Type B pancreatic cell (in vitro differentiated cells): ENCODE results near the gene RPS17. TPM values are rescaled to one million over a fixed set of nuclear protein-coding genes. Genes with fewer than 3 reads are reported as not detected.

ENCODE experiments used
- DNase-seq: peaks from one replicate; pipeline ENCODE4 v3.0.0; 2021; ENCODE audit warnings: mixed read lengths; ENCODE audit not compliant: unreplicated experiment; ENCODE audit errors: extremely low spot score
- H3K27ac Mint-ChIP-seq: 2 replicates; pipeline ENCODE4 v1.8.0; 2021; ENCODE audit warnings: mild to moderate bottlenecking, mixed read lengths
- H3K27me3 Mint-ChIP-seq: 2 replicates; pipeline ENCODE4 v1.8.0; 2021; ENCODE audit warnings: mixed read lengths
- H3K36me3 Mint-ChIP-seq: 2 replicates; pipeline ENCODE4 v1.8.0; 2021; ENCODE audit warnings: mixed read lengths
- H3K4me1 Mint-ChIP-seq: one replicate; pipeline ENCODE4 v1.8.0; 2021; ENCODE audit warnings: mixed read lengths; ENCODE audit not compliant: unreplicated experiment
- H3K4me3 Mint-ChIP-seq: 2 replicates; pipeline ENCODE4 v1.8.0; 2021; ENCODE audit warnings: mild to moderate bottlenecking, mixed read lengths
- H3K9me3 Mint-ChIP-seq: 2 replicates; pipeline ENCODE4 v1.8.0; 2021; ENCODE audit warnings: mixed read lengths
- total RNA-seq: library from RNA; stranded (reverse); gene quantifications from 2 replicates; pipeline ENCODE4 v1.2.1, GENCODE V29; 2021; ENCODE audit warnings: low replicate concordance
- TF ChIP-seq, protein P1 (sequence below): fragments of 200-600 bp; sonication (generic); conservative IDR thresholded peaks from 2 replicates; pipeline ENCODE4 v1.5.0; 2021; ENCODE audit warnings: antibody characterized with exemption, mild to moderate bottlenecking

RPS17 gene
- total RNA-seq, 1 donor from 2014 or later = 2,088 TPM

- Mint-ChIP-seq H3K4me3 (no peak overlapping the region), H3K27ac (no peak overlapping the region), H3K9me3 (no peaks in the 10 kb centered on the region), H3K36me3 (no peaks in the 10 kb centered on the region), H3K27me3 (peaks cover 39% of the 10 kb centered on the region), H3K4me1 (peaks cover 12% of the 10 kb centered on the region)
- no peak for DNase-seq
- TF ChIP-seq, protein P1, sequence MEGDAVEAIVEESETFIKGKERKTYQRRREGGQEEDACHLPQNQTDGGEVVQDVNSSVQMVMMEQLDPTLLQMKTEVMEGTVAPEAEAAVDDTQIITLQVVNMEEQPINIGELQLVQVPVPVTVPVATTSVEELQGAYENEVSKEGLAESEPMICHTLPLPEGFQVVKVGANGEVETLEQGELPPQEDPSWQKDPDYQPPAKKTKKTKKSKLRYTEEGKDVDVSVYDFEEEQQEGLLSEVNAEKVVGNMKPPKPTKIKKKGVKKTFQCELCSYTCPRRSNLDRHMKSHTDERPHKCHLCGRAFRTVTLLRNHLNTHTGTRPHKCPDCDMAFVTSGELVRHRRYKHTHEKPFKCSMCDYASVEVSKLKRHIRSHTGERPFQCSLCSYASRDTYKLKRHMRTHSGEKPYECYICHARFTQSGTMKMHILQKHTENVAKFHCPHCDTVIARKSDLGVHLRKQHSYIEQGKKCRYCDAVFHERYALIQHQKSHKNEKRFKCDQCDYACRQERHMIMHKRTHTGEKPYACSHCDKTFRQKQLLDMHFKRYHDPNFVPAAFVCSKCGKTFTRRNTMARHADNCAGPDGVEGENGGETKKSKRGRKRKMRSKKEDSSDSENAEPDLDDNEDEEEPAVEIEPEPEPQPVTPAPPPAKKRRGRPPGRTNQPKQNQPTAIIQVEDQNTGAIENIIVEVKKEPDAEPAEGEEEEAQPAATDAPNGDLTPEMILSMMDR = no peak
Observed at GRCh38 chr15:82568986-82569385, 28.7 kb upstream of the RPS17 start.

DNA sequence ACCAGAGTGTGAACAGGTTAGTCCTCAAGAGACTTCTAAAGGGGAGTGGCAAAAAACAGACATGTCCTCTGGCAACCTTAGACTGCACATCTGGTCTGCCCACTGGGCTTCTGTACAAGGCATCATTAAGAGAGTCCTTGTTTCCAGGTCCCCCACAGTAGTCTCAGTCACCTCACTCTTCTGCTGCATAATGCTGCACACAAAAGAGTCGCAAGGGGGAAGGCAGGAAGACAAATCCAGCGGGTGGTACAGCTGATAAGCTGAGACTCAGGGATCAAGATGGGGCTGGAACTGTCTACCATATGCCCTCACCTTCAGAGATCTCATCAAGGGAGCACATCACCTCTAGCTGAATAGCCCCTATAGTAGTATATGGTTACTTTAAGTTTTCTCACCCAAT is 27.4 kb upstream of the RPS17 start:
- Mint-ChIP-seq H3K27me3 (peaks cover 30% of the 10 kb centered on the region), H3K4me1 (peaks cover 12% of the 10 kb centered on the region), H3K4me3 (no peak overlapping the region), H3K36me3 (no peaks in the 10 kb centered on the region), H3K9me3 (no peaks in the 10 kb centered on the region), H3K27ac (no peak overlapping the region)
- TF ChIP-seq, protein P1 = no peak
- DNase-seq = no peak

DNA sequence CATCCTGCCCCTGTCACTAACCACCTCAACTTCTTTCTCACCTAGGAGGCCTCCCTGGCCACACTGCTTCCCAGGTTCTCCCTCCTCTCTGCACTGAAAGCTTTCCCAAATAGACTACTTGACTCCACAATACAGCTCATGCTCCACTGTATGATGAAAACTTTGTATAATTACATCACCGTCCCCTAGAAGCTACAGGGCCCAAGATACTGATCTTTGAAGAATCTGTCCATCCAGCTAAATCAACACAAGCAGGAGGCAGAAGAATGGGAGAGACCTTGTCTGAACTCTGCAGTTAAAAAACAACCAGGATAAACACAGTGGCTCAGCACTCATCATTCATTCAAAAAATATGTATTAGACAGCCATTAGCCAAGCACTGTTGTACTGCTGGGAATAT is 26.4 kb upstream of the RPS17 start:
- peak overlapping the region; percentile 32 for H3K27ac Mint-ChIP-seq
- DNase-seq = no peak
- H3K4me3 Mint-ChIP-seq = no peak overlapping the region
- TF ChIP-seq, protein P1 = no peak
- H3K27me3 Mint-ChIP-seq = peaks cover 25% of the 10 kb centered on the region
- no peaks in the 10 kb centered on the region for H3K9me3 Mint-ChIP-seq
- H3K4me1 Mint-ChIP-seq = peaks cover 12% of the 10 kb centered on the region
- no peaks in the 10 kb centered on the region for H3K36me3 Mint-ChIP-seq

DNA sequence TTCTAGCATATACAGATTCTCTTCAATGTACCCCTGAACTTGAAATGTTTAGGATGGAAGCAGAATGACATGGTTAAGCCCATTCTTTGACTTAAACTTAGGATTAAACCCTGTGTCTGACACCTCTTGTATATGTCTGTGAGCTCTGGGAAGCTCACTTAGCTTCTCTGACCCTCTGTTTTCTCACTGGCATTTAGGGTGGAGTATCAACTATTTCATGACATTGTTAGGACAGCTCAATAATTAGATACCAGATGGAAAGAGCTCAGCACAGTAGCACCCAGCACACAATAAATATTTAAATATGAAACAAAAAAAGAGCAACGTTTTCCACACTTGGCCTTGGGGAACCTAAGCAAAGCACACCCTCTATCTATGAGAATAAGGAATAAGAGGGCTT is 18.2 kb upstream of the RPS17 start:
- H3K27ac Mint-ChIP-seq = no peak overlapping the region
- H3K4me1 Mint-ChIP-seq = no peaks in the 10 kb centered on the region
- H3K9me3 Mint-ChIP-seq = no peaks in the 10 kb centered on the region

GRCh38 chr15:82556315-82557035 is 16.2 kb upstream of the RPS17 start:
- no peak for DNase-seq
- H3K27me3 Mint-ChIP-seq = peaks cover 42% of the 10 kb centered on the region
- no peaks in the 10 kb centered on the region for H3K36me3 Mint-ChIP-seq
- H3K27ac Mint-ChIP-seq = no peak overlapping the region
- no peak overlapping the region for H3K4me3 Mint-ChIP-seq
- H3K9me3 Mint-ChIP-seq = no peaks in the 10 kb centered on the region
- TF ChIP-seq, protein P1 = no peak
- H3K4me1 Mint-ChIP-seq = no peaks in the 10 kb centered on the region

More for the DNA sequence above, 18.2 kb upstream of the RPS17 start:
- Mint-ChIP-seq H3K36me3 (no peaks in the 10 kb centered on the region), H3K4me3 (no peak overlapping the region), H3K27me3 (peaks cover 34% of the 10 kb centered on the region)
- DNase-seq = no peak
- TF ChIP-seq, protein P1 = no peak
